RWPE1 (cell line): ENCODE results near the gene TNS1.

Source experiments
- CTCF ChIA-PET: fragments of 350-600 bp; sonication (Branson Sonifier 250); formaldehyde crosslinking; extraction: SDS; loops from one replicate; lab custom pipeline; 2021; lab: Yijun Ruan, JAX
- POLR2A ChIA-PET: fragments of 400-600 bp; formaldehyde crosslinking; extraction: SDS; loops from one replicate; lab custom pipeline; 2020; ENCODE audit warnings: antibody characterized with exemption; ENCODE audit not compliant: low non-redundant PET; lab: Yijun Ruan, JAX
- DNase-seq: peaks from one replicate; pipeline ENCODE4 v3.0.0; 2012; ENCODE audit warnings: low spot score
- H3K27ac ChIP-seq: fragments of 450-650 bp; 2 replicates; pipeline ENCODE4 v1.5.1; 2017
- CTCF ChIP-seq: fragments of 450-650 bp; conservative IDR thresholded peaks from 2 replicates; pipeline ENCODE4 v1.5.1; 2017; ENCODE audit warnings: low read depth, mild to moderate bottlenecking

TNS1 gene

DNA sequence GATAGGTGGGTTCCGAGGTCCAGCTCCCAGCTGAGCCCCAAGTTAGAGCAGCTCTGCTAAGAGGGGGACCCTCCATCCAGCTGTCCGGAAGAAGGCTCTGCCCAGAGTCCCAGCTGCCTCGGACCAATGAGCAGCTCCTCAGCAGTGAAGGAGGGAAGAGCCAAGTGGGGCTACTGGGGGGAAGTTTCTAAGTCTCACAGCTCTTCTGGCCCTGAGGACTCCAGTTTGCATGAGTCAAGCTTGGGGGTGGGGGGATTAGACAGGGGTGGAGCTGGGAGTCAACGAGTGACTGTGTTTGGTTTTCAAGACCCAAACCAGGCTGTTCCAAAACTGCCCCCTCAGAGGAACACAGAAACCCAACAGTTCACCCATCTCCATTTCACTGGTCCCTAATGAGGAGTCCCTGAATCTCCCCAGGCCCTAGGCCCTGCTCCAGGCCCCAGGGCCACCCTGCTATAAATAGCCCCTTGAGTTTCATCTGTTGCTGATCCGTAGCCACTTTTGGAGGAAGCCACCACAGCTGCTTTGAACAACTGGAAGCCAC lies 100.9 kb downstream of the TNS1 start:
- TF ChIP-seq CTCF: no peak
- H3K27ac ChIP-seq: peak overlapping the region; percentile 79
- DNase-seq: no peak
- ChIA-PET CTCF (interaction anchor here (0.6 to 2.5 kb wide), 3 partner anchors 10 to 381 kb away, joined by 3 to 6 read pairs (median 3); no protein-coding TSS in a partner anchor), POLR2A (no interaction called here)

- DNase-seq: no peak
- peak overlapping the region; percentile 79 for H3K27ac ChIP-seq
- POLR2A ChIA-PET: no interaction called here
- CTCF ChIA-PET: interaction anchor here (1.1 to 2.5 kb wide), 2 partner anchors 10 to 116 kb away, joined by 3 to 6 read pairs; no protein-coding TSS in a partner anchor
- TF ChIP-seq CTCF: no peak
Measured at GRCh38 chr2:217901400-217901799, 101.4 kb downstream of the TNS1 start.

GRCh38 chr2:217900780-217901360 lies 101.9 kb downstream of the TNS1 start:
- CTCF ChIA-PET: interaction anchor here (2.5 kb wide), 1 partner anchor 115 kb away, joined by 6 read pairs; no protein-coding TSS in a partner anchor
- POLR2A ChIA-PET: no interaction called here
- H3K27ac ChIP-seq: peak overlapping the region; percentile 92

GRCh38 chr2:217900010-217900779 lies 102.6 kb downstream of the TNS1 start:
- no peak for TF ChIP-seq CTCF
- CTCF ChIA-PET: interaction anchor here (0.6 to 1.2 kb wide), 5 partner anchors 15 to 111 kb away, joined by 3 to 5 read pairs (median 3); no protein-coding TSS in a partner anchor
- POLR2A ChIA-PET: no interaction called here
- no peak for DNase-seq
- peak overlapping the region; percentile 92 for H3K27ac ChIP-seq

More at GRCh38 chr2:217900780-217901360, 101.9 kb downstream of the TNS1 start:
- TF ChIP-seq CTCF: no peak
- DNase-seq: no peak

- peak overlapping the region; percentile 92 for H3K27ac ChIP-seq
- ChIA-PET POLR2A (no interaction called here), CTCF (interaction anchor here (0.6 to 1.2 kb wide), 7 partner anchors 14 to 110 kb away, joined by 3 to 5 read pairs (median 3); no protein-coding TSS in a partner anchor)
- peak; percentile 60 for TF ChIP-seq CTCF
- peak; percentile 83 for DNase-seq
Measured at GRCh38 chr2:217899231-217900009, 103.4 kb downstream of the TNS1 start.
